ENCODE results near the gene SKAP1.

DNA sequence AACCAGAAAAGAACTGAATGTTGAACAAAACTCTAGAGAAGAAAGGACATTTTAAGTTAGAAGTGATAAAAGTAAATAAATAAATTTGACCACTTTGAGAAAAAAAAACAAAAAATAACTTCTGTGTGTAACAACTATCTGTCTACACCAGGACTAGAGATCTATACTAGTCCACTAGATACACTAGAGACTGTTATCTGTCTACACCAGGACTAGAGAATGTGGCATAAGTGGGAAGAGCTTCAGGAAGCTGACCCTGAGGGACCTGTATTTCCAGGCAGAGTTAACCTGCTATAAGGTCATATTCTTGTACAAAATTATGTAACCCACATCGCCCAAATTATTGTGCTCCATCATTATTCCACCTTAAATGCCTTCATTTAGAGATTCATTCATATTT is 160.8 kb downstream of the SKAP1 start:
- TF ChIP-seq, protein P1, sequence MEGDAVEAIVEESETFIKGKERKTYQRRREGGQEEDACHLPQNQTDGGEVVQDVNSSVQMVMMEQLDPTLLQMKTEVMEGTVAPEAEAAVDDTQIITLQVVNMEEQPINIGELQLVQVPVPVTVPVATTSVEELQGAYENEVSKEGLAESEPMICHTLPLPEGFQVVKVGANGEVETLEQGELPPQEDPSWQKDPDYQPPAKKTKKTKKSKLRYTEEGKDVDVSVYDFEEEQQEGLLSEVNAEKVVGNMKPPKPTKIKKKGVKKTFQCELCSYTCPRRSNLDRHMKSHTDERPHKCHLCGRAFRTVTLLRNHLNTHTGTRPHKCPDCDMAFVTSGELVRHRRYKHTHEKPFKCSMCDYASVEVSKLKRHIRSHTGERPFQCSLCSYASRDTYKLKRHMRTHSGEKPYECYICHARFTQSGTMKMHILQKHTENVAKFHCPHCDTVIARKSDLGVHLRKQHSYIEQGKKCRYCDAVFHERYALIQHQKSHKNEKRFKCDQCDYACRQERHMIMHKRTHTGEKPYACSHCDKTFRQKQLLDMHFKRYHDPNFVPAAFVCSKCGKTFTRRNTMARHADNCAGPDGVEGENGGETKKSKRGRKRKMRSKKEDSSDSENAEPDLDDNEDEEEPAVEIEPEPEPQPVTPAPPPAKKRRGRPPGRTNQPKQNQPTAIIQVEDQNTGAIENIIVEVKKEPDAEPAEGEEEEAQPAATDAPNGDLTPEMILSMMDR (conservative IDR thresholded peaks at IDR 0.05 in 1 of 2, IDR thresholded peaks at IDR 0.05 in 1 of 2; ENCODE audit: low read depth in 1 of 2, low read length in 2 of 2), result no peak
- TF ChIP-seq EZH2 (IDR thresholded peaks at IDR 0.05; ENCODE audit: low read length, missing control alignments), result no peak
